NCI-H1417 treated with DMSO at 0.1 percent for 48 hours (cell line): Measurements from ENCODE around the gene LHX1.

Experiments
- DNase-seq: peaks from one replicate; lab custom pipeline; 2025; lab: John Stamatoyannopoulos, UW

LHX1 gene

DNA sequence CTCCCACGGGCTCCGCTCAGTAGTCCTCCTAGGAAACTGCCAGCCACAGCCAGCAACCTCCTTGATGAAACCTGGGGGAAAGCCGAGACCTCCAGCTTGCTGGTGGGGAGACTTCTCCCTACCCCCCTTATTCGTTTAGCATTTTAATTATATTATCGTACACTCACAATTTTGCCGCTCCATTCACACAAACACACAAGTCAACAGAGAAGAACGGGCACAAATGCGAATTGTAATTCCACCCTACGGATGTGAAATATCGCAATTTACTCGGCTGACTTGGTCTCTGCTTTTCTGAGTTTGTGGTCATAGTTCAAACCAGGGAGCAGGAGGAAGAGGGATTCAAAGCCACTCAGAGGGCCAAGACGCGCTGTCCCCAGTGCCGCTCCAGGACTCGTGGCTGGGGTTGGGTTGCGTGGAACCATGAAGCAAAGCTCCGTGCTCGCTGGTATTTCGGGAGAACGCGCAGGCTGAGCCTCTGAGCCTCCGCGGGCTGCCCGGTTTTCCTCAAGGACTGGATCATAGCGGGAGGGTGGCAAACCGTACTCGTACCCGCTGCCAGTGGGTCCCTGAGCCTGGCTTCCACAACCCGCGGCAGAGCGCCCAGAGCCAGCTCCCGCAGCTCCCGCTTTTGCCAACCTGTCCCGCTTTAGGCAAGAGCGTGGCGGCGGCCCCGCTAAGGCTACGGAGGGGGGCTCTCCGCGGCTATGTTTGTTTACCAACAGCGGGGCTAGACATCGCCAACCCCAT, 2.0 kb downstream of the LHX1 start:
- DNase-seq, result no peak

DNA sequence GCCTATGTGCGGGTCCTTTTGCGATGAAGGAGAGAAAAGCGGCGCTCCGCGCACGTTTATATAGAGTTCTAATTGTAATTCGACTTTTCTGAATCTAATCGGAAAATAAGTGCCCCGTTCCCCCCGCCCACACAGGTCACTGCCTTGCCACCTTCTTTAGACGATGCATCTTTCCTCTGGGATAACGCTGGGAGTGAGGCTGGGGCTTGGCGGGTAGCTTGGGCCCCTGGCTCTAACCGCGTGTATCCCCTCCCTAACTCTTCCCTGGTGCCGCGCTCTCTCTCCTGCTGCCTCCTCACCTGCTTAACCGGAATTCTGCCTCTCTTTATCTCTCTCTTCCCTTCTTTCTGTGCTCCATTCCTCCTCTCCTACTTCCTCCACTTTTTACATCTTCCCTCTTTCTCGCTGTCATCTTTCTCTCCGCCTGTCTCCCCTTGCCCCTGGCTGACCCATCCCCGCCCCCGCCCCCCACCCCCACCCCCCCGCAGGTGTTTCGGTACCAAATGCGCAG, 2.6 kb downstream of the LHX1 start:
- no peak for DNase-seq

DNA sequence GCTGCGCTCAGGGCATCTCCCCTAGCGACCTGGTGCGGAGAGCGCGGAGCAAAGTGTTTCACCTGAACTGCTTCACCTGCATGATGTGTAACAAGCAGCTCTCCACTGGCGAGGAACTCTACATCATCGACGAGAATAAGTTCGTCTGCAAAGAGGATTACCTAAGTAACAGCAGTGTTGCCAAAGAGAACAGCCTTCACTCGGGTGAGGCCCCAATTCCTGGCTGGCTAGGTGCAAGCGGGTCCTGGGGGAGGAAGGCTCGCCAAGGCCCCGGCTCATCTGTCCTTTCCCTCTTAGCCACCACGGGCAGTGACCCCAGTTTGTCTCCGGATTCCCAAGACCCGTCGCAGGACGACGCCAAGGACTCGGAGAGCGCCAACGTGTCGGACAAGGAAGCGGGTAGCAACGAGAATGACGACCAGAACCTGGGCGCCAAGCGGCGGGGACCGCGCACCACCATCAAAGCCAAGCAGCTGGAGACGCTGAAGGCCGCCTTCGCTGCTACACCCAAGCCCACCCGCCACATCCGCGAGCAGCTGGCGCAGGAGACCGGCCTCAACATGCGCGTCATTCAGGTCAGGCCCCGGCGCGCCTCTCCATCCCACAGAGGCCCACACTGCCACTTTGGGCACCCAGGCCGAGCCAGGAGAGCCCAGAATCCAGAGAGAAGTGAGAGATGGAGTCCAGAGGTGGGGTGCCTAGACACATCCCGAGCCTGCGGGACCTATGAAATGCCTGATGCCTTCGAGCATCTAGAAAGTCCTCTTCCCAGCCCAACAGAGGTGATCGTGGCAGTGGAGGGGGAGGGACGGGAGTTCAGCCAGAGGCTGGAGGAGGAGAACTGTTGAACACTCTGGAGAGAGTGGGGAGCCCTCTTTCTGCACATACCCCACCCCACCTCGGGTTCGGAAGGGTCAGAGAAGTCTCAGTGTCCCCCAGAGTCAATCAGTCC, 3.3 kb downstream of the LHX1 start:
- DNase-seq, result no peak

DNA sequence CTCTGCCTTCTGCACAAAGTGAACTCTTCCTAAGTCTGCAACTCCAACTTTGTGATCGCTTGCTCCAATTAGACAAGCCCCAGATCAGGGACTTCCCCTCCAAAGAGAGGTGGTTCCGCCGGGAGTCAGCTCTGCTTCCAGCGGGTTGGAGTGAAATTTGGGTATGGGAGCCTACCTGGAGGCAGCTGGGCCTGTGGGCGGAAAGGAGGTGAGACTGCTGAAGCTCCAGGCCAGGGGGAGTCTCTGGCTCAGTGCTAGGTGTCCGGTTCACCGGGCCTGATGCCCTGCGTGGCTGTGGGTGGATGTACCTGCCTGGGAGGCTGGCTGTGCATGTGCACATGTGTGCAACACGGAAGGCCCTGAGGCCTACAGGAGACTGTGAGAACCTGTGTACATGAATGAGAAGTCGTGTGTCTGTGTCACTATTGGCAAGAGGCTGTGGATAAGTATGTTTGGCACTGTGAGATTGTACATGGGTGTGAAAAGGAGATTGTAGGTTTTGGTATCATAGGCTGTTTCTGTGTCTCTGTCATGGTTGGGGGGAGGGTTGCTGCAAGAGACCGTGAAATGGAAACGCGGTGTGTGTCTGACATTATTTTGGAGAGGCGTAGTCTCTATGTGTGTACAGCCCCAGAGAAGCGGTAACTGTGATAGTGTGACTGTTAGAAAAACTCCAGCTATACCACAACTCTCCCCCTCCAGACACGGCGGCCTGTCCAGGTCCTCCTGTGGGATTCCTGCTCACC, 4.2 kb downstream of the LHX1 start:
- no peak for DNase-seq

DNA sequence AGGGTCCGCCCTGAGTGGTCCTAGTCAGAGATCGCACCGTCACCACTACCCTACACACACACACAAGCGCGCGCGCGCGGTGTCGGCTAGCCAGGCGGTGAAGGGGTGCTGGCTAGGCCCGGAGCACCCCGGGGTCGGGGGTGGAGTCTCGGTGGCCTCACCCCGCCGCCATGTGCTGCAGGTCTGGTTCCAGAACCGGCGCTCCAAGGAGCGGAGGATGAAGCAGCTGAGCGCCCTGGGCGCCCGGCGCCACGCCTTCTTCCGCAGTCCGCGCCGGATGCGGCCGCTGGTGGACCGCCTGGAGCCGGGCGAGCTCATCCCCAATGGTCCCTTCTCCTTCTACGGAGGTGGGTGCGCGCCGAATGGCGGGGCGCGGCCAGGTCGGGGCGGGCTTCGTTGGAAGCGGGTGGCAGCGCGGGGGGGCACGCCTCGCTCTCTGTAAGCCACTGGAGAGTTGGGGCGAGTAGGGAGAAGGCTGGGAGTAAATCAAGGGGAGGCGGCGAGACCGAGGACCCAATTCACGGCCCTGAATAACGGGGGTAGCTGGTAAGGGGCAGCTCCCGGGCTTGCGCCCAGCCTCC, 4.8 kb downstream of the LHX1 start:
- no peak for DNase-seq

DNA sequence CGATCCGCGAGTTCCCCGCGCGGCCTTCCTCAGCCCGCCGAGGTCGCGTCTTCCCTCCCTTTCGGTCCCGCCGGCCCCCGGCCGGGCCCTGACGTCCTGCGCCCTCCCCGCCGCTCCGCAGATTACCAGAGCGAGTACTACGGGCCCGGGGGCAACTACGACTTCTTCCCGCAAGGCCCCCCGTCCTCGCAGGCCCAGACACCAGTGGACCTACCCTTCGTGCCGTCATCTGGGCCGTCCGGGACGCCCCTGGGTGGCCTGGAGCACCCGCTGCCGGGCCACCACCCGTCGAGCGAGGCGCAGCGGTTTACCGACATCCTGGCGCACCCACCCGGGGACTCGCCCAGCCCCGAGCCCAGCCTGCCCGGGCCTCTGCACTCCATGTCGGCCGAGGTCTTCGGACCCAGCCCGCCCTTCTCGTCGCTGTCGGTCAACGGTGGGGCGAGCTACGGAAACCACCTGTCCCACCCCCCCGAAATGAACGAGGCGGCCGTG, 5.4 kb downstream of the LHX1 start:
- no peak for DNase-seq

DNA sequence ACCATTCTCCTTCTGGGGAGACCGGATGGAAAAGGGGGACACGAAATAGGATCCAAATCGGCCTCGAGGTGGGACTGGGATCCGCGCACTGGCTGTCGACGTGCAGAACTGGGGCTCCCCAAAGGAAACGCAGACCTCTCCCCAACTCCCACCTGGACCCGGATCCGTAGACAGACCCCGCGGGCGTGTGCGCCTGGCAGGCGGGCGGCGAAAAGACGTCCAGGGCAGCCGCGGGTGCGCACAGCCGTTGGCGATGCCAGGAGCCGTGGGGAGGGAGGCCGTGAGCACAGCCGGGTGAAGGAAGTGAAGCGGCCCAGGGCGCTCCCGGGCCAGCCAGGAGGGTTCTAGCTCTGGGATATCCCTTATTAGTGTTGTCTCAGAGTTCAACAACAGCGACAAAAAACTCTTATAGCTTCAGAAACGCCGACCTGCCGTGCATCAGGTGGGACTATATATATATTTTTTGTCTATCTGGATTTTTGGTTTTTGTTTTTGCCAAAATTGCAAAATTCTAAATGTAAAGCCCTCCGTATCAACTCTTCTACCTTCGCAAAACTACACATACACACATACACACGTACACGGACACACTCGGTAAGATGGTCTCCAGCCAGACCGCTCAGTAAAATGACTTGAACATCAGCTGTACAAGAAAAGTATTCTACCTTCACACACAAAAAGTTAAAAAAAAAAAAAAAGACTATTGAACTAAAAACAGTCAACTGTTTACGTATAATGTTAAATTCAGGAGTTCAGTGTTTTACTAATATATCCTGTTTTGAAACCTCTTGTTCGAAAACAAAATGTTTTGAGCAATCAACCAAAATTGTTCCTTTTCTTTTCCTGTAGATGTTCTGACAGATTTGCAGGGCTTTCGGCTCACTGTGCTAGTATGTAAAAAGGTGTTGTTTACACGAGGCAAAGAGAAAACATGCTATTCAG, 6.2 kb downstream of the LHX1 start:
- DNase-seq, result no peak

DNA sequence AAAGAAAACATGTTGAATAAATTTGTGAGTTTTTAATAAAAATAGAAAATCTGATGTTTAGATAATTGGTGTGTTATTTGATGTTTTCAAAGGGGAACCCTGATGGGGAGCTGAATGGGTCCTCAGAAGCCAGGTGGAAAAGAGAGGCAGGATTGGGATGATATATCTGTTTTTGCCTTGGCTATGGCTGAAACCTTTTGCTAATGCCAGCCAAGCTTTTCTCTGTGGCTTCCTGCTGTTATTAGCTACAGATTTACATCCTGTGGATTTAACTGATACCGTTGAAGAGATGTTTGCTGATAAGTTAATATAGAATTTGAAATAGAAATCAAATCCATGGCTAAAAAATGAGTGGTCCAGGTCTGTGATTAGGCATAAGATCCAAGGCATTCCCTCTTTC, 7.3 kb downstream of the LHX1 start:
- no peak for DNase-seq

DNA sequence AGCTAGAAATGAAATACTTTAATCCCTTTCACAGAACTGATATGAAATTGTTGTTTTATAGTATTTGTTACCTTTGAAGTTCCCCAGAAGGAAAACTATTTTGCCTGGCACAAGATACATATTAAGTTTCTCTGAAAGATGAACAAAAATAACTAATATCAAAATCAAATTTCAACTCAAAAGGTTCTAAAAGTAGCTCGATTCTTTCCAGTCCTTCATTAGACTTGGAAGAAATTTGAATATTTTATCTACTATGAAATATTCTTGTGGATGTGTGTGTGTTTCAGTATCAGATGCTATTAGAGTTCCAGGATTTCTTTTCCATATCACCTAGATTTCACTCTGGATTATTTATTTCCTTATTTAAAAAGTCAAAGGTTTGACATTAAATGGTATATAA, 7.9 kb downstream of the LHX1 start:
- DNase-seq, result no peak

DNA sequence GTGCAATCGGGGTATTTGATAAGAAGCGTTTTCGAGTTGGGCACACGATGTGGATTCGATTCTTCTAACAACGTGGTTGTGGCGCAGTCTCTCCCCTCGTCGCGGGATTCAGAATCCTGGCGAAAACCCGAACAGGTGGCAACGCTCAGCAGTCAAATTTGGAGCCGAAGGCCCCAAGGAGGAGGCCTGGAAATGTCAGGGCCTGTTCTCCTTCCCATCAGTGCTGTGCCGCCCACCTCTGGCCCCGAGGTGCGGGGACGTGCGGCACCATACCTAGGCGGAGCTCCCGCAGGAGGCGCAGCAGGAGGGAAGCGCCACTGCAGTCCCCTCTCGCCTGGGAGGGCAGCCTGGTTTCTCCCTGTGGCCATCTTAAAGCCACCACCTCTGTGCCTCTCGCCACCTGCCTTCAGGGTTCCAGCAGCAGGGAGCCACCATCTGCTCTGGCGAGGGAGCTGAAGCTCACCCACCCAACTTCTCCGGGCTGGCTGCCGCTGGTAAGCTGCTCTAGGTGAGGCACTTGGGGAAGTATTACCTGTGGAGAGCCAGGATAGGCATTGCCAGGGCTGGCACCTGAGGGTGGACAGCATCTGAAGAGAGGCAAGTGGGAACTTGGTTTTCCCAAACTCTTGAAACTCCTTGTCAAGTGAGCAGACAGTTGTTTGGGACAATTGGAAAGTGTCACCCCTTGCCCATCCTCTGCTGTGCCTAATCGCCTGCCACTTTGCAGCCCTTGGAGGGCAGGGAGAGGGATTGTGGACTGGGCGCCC, 8.9 kb downstream of the LHX1 start:
- DNase-seq, result no peak

DNA sequence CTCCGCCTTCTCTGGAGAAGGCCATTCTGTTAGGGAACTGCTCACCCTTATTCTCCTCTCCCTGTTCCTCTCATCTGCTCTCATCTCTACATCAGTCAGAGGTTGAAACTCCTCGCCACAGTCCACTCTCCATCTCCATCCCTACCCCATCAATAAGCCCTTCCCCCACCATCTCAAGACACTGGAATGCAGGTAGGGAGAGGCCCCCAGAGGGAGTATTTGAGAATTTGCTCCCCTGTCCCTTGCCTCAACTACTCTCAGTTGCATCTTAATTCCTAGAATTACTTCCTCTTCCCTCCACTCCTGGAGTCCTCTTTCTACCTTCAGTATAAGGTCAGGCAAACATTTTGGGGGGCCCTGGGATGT, 9.4 kb downstream of the LHX1 start:
- DNase-seq, result no peak

DNA sequence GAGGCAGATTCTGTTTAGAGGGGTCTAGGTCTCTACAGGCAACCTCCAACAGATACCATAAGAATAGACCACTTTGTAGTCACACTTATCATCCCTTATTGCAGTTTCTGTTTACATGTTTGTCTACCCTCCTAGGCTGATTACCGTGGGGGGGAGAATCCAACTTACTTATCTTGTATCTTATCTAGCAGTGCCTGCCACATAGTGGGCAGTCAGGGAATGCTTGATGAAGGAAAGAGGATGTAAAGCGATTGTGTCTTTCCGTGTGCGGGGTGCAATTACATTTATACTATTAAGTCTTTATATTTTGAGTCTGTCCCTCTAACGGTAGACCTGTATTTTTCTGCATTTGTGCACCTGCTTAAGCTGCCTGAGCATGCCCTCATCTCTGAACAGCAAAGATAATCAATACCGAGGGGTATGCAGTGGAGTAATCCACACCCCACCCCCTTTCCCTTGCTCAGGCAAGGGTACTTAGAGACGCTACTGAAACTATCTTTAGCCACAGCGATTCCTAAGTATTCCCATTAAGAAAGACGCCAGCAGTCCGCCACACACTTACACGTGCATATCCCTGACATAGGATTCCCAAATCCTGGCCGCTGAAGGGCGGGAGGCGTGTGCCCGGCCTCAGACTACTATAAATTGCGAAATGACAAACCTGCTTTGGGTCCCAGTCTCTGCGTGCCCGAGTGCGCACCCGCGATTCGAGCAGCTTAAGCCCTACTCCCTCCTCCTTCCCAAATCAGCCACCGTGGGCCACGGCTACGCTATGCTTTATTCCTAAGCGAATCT, 10.8 kb downstream of the LHX1 start:
- DNase-seq, result peak; percentile 21

DNA sequence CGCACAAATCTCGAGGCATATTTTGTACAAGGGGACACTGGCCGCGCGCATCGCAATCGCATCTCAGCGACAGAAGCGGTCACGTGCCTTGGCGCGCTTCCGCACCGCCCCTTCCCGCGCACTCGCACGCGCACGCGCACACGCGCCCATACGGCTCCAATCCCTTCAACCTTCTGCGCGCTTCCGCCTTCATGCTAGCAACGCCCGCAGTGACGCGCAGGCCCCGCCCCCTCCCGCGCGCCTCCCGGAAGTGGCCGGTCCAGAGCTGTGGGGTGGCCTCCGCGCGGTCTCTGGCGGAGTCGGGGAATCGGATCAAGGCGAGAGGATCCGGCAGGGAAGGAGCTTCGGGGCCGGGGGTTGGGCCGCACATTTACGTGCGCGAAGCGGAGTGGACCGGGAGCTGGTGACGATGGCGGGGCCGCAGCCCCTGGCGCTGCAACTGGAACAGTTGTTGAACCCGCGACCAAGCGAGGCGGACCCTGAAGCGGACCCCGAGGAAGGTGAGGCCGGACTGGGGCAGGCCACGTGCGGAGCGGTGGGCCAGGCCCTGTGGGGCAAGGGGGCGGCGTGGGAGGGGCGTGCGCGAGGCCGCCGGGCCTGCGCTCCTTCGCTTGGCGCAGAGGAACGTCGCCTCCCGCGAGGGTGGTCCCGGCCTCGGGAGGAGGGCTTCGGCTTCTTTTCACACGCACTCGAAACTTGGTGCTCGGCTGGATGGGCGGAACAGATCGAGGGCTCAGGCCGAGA, 11.6 kb downstream of the LHX1 start, which contains the start of gene AATF:
Gene AATF, plus strand, starts transcription at position 238 of the 744 bp plus-strand sequence. Its CDS starts 172 bp downstream, at position 410.
- peak; percentile 77 for DNase-seq

DNA sequence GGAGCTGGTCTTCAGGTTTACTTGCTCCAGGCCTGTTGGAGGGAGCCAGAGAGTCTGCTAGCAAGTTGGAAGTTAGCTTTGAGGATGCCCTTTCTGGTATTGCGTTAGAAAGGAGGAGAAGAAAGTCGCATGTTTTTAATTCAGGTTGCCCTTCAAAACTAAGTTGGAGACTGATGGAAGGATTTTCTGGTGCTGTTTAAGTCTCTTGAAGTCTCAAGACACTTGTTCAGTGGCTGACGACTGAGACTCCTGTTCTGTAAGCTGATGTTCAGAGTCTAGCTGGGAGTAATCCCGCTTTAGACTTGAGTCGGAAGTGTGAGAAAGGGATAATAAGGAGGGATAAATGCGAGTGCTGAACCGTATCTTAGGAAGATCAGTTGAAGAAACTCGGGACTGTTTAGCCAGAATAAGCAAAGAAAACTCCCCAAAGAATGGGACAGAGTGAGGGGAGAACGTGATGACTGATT, 12.2 kb downstream of the LHX1 start:
- DNase-seq, result no peak

DNA sequence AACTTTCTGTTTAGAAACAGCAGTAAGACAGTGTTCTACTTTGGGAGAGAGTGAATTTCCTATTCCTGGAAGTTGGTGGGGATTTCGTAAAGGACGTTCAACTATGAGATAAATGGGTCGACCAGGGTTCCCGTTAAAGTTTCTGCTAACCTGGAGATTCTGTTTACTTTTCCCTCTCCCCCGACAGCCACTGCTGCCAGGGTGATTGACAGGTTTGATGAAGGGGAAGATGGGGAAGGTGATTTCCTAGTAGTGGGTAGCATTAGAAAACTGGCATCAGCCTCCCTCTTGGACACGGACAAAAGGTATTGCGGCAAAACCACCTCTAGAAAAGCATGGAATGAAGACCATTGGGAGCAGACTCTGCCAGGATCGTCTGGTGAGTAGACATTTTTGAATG, 12.8 kb downstream of the LHX1 start:
- no peak for DNase-seq

DNA sequence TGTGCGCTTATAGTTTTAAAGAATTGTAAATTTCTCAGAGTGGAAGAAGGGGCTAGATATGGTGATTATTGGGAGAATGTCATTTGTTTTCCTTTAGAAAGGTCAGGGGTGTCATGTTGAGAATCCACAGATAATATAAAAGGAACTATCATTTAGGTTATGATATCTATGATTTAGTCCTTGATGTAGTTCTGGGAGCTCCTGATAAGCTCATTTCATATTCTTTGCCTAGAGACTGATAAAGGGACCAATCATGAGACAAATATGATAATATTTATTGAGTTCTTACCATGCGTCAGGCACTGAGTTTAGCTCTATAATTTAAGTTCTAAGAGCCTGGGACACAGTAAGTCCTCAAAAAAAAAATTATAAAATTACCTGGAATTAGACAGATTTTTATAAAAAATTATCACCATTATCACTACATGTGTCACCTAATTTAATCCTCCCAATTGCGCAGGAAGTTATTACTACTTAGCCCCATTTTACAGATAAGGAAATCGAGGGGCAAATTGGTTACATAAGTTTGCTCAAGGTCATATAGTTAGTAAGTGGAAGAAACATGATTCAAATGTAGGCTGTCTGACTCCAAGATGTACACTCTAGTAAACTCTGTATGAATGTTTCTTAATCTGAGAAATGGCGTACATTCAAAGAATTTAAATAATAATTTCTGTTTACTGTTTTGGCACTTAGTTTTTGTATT, 14.0 kb downstream of the LHX1 start:
- DNase-seq, result no peak

DNA sequence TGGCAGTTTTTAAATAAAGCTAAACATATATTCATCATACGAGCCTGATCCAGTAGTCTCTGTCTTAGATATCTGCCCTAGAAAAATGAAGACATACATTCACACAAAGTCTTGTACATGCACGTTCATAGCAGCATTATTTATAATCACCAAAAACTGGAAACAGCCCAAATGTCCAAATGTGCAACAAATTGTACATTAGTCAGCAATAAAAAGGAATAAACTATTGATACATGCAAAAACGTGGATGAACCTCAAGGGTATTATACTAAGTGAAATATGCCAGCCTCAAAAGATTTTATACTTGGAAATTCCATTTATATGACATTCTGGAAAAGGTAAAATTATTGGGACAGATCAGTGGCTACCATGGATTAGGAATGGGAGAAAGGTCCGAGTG, 34.2 kb downstream of the LHX1 start:
- no peak for DNase-seq
